ENCODE data around the gene GAL.

Gene GAL

DNA sequence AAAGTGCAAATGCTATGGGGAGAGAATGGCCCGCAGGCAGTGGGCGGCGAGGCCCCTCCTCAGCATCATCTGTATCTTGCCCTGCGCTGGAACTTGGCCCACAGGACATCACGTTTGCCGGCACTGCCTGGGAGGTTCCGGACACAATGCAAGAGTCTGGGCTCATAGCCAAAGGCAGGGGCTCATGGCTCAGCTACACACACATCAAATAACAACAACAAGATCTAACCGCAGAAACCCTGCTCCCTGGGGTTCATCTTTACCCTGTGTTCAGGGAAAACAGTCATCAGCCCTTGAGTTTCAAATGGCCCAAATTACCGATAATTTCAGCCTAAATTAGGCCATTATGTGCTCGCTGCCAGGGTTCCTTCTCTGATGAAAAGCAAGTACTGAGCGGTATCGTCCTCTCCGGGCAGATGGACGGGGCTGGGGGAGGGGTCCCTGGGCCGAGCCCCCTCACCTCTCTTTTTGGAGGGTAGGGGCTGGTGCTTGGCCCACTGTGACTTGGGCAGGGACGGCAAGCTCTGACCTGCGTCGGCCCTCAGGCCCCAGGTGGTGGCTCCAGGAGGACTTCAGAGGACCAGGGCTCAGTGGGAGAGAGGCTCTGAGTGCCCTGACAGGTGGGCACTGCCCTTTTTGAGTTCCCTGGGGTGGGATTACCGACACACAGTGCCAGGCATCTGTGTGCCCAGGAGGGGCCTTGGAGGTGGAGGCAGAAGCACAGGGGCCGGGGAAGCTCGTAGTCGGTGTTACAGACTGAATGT lies 25.0 kb upstream of the GAL start:
- peak; percentile 94 for DNase-seq (ENCODE audit: low read depth)

DNA sequence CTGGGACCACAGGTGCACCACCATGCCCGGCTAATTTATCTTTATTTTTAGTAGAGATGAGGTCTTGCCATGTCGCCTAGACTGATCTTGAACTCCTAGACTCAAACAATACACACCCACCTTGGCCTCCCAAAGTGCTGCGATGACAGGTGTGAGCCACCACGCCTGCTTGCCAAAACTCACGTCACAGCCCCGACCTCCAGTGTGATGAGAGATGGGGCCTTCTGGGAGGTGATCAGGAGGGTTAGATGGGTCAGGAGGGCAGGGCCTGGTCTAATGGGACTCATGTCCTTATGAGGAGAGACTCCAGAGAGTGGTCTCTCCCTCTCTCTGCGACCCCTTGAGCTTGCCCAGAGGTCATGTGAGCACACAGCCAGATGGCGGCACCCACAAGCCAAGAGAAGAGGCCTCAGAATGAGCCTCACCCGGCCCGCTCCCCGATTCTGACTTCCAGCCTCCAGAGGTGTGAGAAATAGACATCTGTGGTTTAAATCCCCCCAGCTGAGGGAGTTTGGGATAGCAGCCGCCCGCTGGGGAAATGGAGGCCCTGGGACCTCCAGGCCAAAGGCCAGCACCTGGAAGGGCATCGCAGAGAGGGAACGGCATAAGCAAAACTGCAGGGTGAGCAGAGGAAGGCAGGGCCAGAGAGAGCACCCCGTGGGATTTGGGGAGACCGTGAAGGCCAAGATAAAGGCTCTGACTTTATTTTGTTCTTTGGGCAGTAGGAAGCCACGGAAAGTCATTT lies 24.1 kb upstream of the GAL start:
- DNase-seq (ENCODE audit: low read depth): no peak

GRCh38 chr11:68661014-68661413 lies 23.3 kb upstream of the GAL start:
- no peak for DNase-seq (ENCODE audit: low read depth)

GRCh38 chr11:68661697-68662603 lies 22.4 kb upstream of the GAL start:
- no peak for DNase-seq (ENCODE audit: low read depth)

- DNase-seq (ENCODE audit: low read depth): no peak
These were observed 20.8 kb upstream of the GAL start for GRCh38 chr11:68663482-68664010.

DNA sequence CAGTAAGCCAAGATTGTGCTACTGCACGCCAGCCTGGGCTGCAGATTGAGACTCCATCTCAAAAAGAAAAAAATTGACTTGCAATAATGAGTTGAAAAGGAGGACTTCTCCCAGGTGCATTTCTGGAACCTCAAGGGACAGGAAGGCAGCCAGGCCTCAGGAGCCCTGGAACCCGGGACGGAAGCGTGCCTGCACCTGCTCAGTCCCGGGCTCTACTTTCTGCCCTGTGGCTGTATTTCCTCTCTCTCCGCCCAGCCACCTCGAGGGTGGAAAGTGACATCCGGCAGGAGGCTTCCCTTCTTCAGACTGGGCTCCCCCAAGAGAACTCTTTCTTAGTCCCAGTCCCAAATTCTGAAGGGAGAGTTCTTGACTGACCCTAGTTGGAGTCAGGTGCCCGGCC lies 20.2 kb upstream of the GAL start:
- no peak for DNase-seq (ENCODE audit: low read depth)

DNA sequence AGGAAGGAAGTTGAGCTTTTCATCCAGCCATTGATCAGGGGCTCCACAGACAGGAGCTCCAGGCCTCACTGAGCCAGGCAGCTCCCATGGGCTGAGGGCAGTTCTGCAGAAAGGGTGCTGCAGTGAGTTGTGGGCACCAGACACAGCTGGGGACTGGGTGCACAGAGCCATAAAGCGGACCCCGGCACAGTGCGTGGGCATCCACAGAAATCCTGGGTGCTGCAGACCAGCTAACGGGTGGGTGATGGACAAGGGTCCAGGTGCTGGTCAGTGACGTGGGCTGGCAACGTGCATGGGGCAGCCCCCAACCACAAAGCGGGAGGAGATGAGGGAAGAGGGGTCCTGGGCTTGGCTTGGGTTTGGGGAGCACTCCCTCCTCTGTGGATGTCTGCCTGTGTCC lies 19.4 kb upstream of the GAL start:
- no peak for DNase-seq (ENCODE audit: low read depth)

DNA sequence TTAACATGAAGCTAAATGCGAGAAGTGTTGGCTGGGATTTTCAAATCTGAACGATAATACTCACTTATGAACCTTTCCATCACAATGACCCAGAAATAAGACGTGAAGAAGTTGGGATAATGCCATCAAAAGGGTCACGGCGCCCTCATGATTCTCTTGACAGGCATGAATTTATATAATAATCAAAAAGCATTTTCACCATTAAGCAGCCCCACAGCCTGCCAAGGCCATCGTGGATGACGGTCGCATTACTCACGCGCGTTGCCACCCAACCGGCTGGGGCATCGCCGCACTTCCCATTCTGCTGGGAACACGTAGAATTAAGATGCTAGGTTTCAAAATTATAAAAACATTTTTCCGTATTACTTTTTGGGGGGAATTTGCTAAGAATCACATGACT lies 18.9 kb upstream of the GAL start:
- DNase-seq (ENCODE audit: low read depth): no peak

DNA sequence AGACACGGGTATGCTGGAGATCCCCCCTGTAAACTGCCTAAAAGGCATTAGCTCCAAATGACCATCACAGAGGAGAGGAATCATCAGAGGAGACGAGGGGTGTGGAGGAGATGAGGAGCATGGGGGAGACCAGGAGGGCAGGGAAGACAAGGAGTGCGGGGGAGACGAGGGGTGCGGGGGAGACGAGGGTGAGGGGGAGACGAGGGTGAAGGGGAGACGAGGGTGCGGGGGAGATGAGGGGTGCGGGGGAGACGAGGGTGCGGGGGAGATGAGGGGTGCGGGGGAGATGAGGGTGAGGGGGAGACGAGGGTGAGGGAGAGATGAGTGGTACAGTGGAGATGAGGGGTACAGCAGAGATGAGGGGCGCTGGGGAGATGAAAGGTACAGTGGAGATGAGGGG lies 17.5 kb upstream of the GAL start:
- no peak for DNase-seq (ENCODE audit: low read depth)

DNA sequence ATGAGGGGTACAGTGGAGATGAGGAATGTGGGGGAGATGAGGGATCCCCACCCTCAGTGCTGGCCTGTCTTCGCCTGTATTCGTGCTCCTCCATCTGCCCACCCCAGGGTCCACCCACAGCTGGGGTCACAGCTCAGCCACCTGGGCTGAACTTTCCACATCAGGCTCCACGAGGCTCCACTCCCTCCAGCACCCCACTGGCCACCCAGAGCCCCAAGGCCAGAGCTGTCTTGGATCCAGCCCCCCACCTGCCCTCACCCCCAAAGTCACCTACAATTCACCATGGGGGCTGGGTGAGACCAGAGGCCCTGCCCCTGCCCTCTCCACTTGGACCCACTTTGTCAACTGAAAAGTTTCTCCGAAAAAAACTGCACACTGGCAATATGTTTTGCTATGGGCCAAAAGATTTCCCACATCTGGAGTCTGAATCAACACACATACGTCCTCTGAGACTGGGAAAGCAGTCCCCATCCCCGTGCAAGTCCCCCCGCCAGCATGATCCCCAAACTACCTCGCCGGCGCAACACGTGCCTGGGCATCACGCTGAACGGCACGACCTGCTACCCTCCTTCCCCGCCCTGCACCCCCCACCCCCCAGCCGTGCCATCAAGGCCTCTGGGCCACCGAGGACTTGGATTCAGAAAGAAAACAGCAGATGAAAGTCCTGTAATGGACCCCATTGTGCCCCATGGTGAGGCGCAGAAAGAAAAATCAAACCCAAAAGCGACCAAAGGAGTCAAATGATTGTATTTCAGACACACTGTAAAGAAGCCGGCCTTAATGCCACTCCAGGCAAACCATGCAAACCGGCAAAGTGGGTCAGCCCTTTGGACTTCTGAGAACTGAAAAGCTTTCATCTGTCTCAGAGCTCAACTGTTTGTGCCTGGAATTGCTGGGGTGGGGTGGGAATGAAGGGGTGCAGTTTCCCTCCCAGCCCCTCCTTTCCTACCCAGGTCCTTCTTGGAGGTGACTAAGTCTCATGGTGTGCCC lies 16.5 kb upstream of the GAL start:
- DNase-seq (ENCODE audit: low read depth): no peak

- no peak for DNase-seq (ENCODE audit: low read depth)
These were observed 14.8 kb upstream of the GAL start for GRCh38 chr11:68669301-68670090.

GRCh38 chr11:68670208-68670992 lies 13.9 kb upstream of the GAL start:
- no peak for DNase-seq (ENCODE audit: low read depth)

GRCh38 chr11:68673306-68673945 lies 10.9 kb upstream of the GAL start:
- peak; percentile 18 for DNase-seq (ENCODE audit: low read depth)

GRCh38 chr11:68673991-68674390 lies 10.4 kb upstream of the GAL start:
- DNase-seq (ENCODE audit: low read depth): no peak

DNA sequence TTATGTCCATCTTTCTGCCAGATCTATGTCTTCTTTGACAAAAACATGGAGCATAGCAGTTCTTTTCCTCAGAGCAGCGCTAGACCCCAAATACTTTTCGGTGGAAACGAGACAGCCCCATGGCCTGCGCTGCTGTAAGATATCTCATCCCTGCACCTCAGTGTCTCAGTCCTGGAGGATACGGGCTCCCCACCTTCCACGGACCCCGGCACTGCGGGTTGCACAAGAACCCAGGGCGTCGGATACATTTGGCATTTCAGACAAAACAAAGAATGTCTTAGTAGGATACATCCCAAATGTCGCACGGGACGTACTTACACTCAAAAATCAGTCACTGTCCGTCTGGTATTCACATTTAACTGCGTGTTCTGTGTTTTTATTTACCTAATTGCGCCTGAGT lies 9.9 kb upstream of the GAL start:
- DNase-seq (ENCODE audit: low read depth): no peak

DNA sequence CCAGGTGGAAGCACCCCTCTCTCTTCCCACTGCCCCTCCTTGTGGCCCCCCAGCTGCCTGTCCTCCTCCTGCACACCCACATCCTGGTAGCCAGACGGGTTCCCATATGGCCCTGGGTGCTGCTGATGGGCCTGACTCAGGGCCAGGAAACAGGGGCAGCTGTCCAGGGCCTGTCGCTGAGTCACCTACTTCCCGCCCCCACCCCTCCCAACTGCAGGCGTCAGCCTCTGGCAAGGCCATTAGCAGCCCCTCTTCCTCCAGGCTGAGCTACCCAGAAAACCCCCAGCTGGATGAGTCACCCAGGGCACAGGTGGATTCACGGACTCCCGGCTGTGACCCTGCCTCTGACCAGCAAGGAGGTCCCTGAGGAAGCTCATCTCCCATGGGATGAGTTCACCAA lies 6.9 kb upstream of the GAL start:
- DNase-seq (ENCODE audit: low read depth): peak; percentile 28

GRCh38 chr11:68678031-68678441 lies 6.3 kb upstream of the GAL start:
- DNase-seq (ENCODE audit: low read depth): no peak

DNA sequence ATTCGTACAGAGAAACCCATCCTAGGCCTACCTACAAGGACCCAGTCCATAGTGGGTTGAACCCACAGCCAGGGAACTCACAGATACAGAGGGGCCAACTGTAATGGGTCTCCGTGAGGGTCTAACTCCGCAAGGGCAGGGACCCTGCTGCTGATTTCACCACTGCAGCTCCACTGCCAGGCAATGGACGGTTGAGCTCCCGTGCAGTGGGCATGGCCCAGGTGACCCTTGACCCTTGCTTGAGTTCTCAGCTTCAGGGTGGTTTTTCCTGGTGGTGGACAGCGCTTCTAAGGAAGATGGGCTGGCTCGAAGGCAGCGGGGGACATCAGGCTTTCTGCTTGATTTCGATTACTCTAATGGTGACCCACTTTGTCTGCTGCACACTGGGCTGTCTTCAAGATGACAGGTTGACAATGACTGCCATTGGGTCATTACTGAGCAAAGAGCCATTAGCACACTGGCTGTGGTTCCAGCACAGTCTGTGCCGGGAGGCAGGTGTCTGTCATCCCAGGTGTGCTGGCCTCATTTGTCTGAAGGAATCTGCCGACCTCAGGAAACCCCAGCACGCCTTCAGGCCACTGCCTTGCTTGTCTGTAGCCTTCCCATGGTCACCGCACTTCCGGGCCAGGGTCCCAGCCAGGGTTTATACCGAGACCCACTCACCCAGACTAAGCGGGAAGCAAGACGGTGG lies 3.7 kb upstream of the GAL start:
- DNase-seq (ENCODE audit: low read depth): no peak
